DMS153 treated with DMSO at 0.1 percent for 48 hours (cell line): ENCODE data around the gene MARK2.

ENCODE experiments used
- DNase-seq: peaks from one replicate; lab custom pipeline; 2025; ENCODE audit not compliant: unreplicated experiment; lab: John Stamatoyannopoulos, UW

MARK2 gene

DNA sequence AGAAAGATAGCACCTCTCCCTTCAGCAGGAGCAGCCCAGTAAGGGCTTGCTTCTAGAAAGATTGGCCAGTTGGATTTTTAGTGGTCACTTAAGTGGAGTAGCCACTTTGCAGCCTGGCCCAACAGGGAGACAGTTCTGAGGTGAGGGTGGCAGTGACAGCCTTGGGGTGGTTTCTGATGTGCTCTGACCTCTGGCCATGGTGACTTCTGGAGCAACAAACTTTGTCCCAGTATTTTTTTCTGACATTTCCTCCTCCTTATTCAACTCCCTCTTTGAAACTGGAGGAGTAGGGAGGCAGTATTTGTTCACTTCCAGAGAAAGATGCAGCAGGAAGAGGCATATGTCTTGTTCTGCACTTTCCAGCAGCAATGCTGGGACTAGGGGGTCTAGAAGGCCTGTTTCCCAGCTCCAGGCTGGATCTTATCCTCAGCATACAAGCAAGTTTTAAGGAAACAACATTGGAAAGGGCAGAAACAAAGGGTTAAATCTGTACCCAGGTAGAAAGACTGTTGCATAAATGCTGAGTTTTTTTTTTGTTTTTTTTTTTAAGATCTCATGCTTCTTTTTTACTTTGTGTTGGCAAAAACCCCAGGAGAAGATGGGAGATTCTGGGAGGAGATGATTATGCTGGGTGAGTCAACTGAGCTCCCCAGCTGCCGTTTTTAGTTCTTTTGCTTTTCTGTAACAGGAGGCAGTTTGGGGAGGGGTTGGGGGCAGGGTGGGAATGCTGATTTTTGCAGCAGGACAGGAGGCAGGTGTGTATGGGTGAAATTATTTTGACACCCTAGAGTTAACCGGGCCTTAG lies 40.9 kb downstream of the MARK2 start:
- DNase-seq: no peak

GRCh38 chr11:63880403-63880790 lies 41.5 kb downstream of the MARK2 start:
- no peak for DNase-seq

DNA sequence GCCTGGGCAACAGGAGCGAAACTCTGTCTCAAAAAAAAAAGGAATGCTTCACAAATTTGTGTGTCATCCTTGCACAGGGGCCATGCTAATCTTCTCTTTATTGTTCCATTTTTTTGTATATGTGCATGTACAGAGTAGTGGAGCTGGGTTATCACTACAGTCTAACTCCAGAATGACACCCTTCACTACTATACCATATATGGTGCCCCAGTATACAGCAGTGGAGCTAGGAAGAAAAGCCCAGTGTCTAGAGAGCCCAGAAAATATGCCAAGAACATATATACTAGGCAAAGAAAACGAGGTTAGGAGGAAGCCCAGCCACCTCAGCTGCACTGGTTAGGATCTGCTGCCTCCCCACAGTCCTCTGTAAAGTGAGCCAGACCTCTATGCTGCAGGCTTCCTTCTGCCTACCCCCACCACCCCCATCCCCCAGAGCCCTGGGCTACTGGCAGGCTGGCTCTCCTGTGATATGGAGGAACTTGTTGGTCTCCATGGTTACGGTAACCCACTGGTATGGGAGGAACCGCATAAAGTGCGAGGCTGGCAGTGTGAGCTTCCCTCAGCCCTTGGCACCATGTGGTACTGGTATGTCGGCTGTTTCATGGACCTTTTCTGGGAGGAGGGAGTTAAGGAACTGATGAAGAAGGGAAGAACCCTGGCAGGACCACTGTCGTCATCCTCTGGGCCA lies 43.8 kb downstream of the MARK2 start:
- no peak for DNase-seq

DNA sequence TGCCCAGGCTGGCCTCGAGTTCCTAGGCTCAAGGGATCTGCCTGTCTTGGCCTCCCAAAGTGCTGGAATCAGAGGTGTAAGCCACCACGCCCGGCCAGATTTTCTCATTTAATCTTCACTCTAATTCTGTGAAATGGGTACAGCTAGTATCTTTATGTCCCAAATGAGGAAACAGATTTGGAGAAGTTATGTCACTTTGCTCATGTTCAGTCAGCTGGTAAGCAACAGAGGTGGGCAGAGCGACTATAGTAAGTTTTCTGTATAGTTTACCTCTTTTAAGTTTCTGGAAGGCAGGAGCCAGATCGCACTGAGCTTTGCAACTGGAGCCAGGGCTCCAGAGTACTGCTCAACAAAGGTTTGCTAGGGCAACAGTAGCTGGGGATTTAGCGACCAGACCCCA lies 44.9 kb downstream of the MARK2 start:
- no peak for DNase-seq

- DNase-seq: peak; percentile 18
These were observed 45.5 kb downstream of the MARK2 start for GRCh38 chr11:63884196-63884932.

- DNase-seq: no peak
These were observed 48.6 kb downstream of the MARK2 start for GRCh38 chr11:63887386-63887999.

DNA sequence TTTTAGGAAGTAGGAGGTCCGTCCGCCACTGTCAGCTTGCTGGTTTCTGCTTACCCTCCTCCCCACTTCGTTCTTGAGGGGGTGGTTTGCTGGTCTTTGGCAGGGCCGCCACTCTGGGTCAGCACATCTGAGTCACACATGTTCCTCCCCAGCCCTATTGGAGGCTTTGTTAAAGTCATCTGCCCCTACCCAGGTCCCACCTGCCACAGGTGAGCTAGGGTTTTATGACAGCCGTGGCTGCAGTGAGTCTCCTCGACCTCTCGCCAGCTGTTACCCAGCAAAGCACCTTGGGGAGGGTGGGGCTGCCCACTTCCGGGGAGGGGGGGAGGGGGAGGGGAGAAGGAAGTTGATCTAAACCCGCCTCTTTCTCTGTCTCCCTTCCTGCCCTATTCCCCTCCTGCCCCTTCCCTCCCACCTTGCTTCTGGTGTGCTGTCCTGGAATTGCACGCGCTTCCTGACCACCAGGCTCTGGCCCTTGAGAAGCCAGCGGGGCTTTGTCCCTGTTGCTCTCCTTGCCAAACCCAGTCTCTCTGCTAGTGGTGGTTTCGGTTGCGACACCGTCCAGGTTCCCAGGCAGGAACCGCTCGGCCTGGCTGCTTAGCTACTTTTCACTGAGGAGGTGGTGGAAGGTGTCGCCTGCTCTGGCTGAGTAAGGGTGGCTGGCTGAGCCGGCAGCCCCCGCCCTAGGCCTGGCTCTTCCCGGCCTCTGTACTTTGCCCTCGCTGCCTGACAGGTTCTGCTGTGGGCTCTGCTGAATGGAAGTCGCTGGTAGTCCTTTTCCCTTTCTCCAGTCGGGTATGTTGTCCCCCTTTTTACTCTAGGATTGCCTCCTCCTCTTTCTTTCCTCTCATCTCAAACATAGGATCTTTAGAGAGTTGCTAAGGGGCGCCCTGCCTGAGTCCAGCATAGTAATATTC lies 49.5 kb downstream of the MARK2 start:
- peak; percentile 72 for DNase-seq

GRCh38 chr11:63889344-63889743 lies 50.4 kb downstream of the MARK2 start:
- DNase-seq: no peak

DNA sequence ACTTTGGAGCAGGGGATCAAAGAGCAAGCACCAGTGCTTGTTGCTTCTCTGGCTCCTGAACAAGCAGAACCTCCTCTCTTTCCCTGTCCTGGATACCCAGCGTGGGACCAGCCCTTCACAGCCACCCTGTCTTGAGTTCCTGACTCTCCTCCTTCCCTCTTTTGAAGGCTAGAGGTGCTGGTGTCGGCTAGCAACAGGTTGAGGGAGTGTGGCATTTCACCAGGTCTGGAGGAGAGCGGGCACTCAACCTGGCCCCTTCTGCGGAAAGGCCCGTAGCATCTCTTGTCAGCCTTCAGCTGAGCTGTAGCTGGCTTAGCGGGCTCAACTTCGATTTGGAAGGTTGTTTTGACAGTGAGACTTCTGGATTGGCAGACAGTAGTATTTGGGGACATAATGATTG lies 51.5 kb downstream of the MARK2 start:
- DNase-seq: no peak

- DNase-seq: no peak
These were observed 53.3 kb downstream of the MARK2 start for GRCh38 chr11:63892228-63892627.

GRCh38 chr11:63893355-63893754 lies 54.4 kb downstream of the MARK2 start:
- DNase-seq: no peak

GRCh38 chr11:63896071-63896470 lies 57.2 kb downstream of the MARK2 start:
- DNase-seq: no peak

GRCh38 chr11:63897459-63898146 lies 58.7 kb downstream of the MARK2 start:
- no peak for DNase-seq

- DNase-seq: no peak
These were observed 62.8 kb downstream of the MARK2 start for GRCh38 chr11:63901660-63902059.

DNA sequence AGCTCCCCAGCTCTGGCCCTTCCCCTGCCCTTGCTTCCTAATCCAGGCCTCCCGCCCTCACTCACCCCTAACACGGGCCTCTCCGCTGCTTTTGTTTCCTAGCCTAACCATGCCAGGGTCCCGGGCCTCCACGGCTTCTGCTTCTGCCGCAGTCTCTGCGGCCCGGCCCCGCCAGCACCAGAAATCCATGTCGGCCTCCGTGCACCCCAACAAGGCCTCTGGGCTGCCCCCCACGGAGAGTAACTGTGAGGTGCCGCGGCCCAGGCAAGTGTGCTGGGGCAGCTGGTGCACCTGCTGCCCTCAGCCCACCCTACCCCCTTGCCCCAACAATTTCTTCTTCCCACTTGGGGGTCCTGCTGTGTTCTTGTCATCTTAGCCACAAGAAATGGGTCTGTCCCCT lies 65.0 kb downstream of the MARK2 start:
- DNase-seq: no peak

GRCh38 chr11:63904743-63905142 lies 65.8 kb downstream of the MARK2 start:
- DNase-seq: no peak

GRCh38 chr11:63905179-63905578 lies 66.3 kb downstream of the MARK2 start:
- DNase-seq: no peak

DNA sequence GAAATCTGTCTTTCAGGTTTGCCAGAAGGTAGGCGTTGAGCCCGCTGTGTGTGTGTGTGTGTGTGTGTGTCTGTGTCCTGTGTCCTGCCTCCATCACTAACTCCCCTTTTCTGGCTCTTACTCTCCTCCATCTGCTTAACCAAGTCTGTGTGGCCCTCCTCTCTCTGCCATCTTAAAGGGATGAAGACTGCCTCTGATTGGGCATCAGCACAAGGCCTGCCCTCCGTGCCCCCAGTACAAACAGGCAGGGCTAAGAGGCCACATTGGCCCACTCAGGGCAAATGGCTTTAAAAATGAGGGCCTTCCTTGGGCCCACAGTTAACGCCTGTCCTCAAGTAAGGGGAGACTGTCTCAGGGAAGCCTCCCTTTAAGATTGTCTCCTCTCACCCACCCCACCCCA lies 67.2 kb downstream of the MARK2 start:
- DNase-seq: no peak

DNA sequence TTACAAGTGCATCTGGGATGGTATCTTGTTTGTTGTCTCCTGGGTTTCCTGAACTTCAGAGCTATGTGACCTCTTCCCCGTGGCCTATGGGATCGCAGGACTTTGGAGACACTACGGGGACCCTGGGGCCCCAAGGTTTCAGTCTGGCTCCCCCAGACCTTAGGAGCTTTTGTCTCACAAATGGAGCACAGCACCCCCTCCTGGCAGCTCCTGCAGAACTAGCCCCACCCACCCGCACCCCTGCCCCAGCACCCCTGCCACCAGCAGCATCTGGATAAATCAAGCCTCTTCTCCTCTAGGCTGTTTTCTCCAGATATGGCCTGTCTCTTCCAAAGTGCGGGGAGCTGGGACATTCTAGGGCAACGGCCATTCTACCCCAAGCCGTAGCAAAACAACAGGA lies 67.7 kb downstream of the MARK2 start:
- no peak for DNase-seq

DNA sequence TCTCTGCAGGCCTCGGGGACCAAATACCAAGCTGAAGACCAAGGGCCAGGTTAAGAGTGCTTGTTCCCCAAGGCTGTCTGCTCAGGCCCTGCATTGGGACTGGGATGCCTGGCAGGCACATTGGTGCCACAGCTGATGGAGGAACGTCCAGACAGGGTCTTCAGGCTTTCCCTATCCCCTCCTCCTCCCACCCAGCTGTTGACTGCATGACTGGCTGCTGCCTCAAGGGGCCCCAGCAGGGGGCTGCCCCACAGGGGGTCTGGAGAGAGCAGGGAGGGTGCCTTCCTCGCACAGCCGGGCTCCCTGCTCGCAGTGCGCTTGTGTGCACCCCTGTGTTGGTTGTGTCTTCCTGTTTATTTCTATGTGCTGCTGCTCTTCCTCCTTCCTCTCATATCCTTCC lies 68.2 kb downstream of the MARK2 start:
- DNase-seq: no peak
